ENCODE data around the gene ABR.

The ABR gene

DNA sequence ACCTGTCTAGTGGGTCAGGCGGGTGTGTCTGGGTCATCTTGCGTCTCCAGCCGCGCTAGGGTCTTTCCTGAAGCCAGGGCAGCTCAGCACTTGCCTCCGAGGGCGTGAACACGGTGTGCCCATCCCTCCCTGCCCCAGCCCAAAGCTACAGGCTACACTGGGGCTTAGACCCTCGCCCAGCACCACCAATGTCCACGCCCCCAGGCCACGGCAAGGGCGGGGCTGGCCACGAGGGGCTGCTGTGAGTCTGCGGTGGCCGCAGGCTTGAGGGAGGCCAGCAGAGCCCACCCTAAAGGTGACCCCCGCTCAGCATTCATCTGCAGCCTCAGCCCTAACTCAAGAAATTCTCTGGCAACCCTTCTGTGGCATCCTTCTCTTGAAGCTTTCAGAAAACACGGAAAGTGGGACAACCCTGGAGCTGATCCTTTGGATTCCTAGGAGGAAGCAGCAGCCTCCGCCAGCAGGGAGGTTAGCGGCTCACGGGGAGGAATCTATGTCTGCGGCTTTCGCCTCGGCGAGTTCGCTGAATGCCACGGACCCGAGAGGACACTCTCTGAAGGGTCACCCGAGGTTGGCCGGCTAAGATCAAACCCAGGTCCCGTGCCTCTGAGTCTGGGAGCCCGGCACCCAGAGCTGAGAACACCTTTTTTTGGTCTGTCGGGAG, 141.2 kb downstream of the ABR start:
- no peak overlapping the region for H3K27ac ChIP-seq
- no peak for DNase-seq (ENCODE audit: low read depth, low spot score)

DNA sequence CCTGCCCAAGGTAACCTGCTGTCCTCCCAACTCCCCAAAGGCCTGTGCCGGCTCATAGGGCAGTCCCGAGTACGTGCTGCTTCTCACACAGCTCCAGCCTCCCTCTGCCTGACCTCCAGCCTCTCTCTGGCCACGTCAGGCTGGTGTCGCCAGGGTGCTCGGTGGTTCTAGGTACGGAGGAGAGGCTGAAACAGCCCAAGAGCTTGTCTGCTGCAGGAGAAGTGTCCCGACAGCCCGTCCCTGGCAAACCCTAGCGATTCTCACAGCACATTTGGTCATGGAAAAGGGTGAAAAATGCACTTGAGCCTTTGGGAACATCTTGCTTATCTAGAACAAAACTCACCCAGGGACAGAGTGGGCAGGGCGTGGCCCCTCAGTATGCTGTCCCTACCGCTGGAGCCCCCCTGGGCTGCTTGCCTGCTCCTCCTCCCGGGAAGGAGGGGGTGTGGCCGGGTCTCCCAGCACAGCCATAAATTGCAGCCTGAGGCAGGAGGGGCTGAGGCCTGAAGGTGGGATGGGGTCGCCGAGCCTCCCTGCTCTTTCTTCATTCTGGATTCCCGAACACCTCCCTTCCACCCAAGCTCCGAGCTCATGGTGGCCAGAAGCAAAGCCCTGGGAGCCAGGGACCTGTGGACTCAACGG, 142.4 kb downstream of the ABR start:
- no peak overlapping the region for H3K27ac ChIP-seq
- no peak for DNase-seq (ENCODE audit: low read depth, low spot score)

DNA sequence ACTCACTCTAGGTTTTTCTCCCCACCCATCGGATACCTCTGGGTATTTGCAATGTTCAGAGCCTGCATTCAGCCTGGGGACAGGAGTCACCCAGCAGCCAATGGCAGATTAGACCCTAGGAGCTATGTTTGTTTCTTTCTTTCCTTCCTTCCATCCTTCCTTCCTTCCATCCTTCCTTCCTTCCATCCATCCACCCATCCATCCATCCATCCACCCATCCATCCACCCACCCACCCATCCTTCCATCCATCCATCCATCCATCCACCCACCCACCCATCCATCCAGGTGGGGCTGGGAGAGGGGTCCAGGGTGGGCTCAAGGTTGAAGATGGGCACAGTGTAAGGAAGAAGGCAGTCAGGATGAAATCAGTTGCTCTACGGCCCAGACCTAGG, 142.9 kb downstream of the ABR start:
- H3K27ac ChIP-seq, result no peak overlapping the region
- no peak for DNase-seq (ENCODE audit: low read depth, low spot score)

DNA sequence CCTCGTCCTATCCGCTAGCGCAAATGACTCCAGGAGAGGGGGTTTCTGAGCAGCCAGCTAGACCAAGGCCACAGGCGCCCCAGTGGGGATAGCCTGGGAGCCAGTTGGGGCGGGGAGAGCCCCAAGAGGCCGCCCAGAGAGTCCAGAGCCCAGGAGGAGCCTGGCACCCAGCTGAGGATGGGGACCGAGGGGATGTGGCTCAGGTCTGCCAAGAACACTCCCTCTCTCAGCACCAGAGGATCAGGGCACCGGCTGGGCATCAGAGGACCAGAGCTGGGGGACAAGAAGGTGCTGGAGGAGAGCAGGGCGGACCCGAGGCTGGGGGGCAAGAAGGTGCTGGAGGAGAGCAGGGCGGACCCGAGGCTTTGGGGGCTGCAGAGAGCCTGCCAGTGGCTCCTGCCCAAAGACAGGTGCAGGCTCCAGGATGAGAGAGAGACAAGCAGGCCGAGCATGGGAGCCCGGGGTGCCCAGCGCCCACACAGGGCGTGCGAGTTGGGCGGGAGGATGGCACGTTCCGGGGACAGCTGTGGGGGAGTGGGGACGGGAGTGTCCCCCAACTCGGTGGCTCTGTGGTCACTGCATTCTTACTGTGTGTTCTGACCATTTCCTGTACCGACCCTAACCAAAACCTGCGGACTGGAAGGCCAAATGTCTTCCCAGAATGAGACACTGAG, 143.5 kb downstream of the ABR start:
- H3K27ac ChIP-seq, result no peak overlapping the region
- DNase-seq (ENCODE audit: low read depth, low spot score), result no peak

DNA sequence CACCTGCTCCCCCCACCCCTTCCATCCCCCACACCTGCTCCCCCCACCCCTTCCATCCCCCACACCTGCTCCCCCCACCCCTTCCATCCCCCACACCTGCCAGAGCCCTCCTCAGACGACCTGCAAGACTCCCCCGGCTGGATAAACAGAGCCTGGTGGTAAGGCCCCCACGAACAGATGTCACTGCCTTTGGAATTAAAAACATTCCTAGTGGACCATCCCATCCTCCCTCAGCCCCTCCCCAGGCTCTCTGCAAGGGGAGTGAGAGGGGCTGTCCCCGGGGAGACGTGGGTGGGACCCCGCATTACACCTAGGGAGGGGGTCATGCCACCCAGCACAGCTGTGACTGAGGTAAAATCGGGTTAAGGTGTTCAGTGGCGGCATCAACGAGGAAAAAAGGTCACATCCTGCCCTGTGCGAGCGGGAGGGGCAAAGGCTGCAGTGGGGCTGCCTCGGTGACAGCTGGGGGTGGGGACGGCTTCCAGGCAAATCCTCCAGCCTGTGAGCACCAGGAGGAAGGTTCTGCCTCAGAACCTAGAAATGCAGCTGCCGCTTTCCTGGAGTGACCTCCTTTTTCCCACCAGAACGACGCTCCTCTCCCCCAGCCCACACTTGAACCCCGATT, 144.1 kb downstream of the ABR start:
- H3K27ac ChIP-seq, result no peak overlapping the region
- DNase-seq (ENCODE audit: low read depth, low spot score), result no peak

DNA sequence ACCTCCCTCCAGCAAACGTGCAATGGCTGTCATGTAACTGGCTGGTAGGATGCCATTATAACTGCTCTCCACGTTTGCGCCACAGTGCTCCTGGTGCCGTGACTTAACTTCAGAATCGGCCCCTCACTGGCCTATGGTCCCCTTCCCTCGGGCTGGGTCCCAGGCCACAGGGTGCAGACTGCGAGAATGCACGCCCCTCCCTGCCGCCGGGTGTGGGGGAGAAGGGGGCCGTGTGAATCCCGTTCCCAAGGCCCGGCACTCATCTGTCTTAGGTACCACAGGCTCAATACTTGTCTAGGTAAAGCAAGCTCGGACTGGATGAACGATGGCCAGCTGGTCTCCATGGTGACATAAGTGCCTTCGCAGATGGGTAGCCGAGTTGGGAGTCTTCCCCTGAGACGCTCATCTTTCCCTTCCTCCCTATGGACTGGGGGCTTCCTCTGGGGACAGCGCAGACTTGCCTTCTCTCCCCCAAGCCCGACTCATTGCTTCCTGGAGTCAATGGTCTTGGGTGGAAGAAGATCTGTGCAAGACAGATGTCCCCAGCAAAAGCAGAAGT, 145.1 kb downstream of the ABR start:
- no peak for DNase-seq (ENCODE audit: low read depth, low spot score)
- H3K27ac ChIP-seq, result no peak overlapping the region

DNA sequence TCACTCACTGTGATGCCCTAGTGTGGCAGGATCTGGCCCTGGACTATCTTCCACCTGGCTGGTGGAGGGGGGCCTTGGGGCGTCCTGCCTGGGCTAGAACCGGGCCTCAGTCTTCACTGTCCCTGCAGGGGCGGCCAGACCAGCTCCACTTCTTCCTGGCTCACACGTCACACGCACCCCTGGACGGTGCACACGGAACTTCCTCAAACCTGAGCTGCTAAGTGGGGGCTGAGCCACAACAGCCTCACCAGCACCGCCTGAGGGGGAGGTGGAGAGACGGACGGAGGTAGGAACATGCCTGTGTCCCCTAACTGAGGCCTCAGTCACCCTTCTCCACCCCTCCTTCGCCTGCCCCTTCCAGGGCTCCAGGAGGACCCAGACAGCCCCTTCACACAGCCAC, 146.3 kb downstream of the ABR start:
- DNase-seq (ENCODE audit: low read depth, low spot score), result no peak
- no peak overlapping the region for H3K27ac ChIP-seq

DNA sequence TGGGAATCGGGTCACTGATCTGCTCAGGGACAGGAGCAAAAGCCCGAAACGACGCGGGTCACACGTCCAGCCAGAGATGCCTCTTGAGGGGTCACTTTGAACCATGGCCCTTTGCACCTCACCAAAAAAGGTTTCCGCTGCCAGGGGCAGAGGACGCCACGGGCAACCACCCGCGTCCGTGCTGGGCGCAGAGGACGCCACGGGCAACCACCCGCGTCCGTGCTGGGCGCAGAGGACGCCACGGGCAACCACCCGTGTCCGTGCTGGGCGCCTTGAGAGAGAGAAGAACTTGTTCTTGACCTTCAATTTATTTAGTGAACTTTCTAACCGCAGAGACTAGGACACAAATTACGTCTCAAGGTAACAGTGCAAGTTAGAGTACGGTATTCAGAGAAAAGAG, 147.4 kb downstream of the ABR start:
- H3K27ac ChIP-seq, result no peak overlapping the region
- no peak for DNase-seq (ENCODE audit: low read depth, low spot score)

DNA sequence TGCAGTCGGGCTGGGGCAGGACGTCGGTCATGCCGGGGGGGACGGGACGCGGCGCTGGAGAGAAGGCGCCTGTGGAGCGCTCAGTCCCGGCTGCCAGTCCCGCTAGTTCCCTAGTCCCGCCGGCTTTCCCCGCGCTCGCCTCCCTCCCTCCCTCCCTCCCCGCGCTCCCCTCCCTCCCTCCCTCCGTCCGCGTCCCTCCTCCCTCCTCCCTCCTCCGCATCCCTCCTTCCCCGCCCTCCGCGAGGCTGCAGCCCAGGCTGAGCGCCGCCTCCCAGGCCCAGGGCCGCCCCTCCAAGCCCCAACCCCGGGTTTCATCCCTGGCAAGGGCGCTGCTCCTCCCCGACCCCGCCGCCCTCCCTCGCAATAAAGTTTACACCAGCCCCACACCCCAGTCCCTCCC, 148.1 kb downstream of the ABR start:
- H3K27ac ChIP-seq, result no peak overlapping the region
- no peak for DNase-seq (ENCODE audit: low read depth, low spot score)

DNA sequence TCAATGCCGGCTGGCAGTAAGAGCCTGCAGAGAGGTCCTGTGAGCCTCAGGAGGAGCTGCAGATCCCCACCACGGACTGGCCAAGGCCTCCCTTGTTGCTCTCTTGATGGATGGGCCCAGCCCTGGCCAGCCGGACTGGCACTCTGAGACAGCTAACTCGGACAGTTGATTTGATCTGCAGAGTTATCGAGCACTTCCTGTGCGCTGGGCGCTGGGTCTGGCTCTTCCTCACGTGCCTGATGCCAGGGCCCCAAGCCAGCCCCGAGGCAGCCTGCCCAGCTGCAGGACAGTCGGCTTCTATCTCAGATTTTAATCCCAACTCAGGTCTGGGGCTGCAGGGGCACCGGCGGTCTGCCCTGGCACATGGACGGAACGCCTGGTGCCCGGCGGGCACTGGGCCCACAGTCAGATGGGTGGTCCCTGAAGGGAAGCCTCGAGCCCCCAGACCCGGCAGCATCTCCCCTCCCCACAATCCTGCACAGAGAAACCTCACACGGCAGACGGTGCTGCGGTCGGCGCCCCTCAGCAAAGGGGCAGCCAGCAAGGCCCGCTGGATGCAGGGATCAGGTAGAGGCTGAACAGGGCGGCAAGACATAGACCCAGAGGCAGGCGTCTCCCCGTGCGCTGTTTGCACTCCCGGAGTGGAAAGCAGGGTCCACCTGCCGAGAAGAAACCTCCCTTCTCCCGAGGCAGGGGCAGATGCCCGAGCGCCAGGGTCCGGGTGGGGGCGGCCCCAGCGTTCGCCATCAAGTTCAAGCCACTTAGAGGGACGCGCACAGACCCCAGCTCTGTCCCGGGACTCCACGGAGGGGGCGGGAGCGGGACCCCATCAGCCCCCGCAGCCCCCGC, 148.9 kb downstream of the ABR start:
- no peak overlapping the region for H3K27ac ChIP-seq
- DNase-seq (ENCODE audit: low read depth, low spot score), result no peak

DNA sequence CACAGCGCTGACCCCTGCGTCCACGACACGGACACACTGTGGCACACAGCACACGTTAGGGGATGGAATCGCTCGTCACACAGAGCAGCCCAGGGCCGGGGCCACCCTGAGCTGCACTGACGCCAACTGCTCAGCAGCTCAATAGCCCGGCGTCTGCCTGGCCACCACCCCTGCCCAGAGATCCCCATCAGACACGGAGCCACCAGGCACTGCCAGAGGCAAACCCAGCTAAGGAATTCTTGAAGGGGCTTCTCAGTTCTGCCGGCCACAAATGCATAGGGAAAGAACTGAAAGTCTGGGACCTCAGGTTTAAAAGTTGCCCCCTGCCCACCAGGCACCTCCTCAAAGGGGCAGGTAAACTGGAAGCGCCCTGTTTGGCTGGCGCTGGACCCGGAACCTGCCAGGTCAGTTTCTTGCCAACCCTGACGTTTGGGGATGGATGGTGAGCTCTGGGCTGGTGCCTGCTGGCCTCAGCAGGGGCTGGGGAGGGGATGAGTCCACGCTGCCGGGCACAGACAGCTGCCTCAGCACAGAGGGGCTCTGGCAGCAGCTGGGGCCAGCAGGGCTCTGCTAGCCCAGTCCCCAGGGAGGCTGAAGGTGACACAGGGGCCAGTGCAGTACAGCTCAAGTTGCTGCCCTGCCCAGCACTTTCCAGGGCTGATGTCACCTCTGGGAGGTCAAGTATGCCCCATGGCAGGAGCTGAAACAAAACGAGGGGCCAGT, 149.7 kb downstream of the ABR start:
- H3K27ac ChIP-seq, result no peak overlapping the region
- no peak for DNase-seq (ENCODE audit: low read depth, low spot score)

DNA sequence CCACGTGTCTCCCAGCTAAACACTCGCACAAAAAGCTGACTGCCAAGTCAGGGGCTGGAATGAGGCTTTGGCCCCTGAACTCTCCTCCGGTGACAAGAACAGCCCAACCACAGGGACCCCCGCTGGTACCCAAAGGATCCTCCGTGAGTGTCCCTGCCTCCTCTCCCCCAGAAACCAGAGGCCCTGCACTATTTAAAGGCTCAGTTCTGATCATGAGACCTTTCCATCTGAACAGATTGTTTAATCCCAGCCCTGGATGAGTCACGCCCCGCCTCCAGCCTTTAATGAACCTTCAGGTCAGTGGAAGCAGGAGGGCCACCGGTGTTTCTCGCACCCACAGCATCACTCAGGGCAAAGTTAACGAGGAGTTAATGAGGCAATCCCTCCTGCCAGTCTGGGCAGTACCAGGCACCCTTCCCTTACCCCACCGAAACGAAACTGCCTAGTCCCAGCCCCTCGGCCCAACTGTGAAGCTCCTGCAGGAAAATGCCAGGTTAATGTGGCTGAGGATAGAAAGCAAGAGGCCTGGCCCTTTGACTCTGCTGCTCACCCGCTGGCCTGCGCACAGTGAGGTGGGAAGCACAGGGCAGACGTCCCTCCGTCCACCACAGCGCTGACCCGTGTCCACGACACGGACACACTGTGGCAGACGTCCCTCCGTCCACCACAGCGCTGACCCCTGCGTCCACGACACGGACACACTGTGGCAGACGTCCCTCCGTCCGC, 150.4 kb downstream of the ABR start:
- no peak for DNase-seq (ENCODE audit: low read depth, low spot score)
- no peak overlapping the region for H3K27ac ChIP-seq

DNA sequence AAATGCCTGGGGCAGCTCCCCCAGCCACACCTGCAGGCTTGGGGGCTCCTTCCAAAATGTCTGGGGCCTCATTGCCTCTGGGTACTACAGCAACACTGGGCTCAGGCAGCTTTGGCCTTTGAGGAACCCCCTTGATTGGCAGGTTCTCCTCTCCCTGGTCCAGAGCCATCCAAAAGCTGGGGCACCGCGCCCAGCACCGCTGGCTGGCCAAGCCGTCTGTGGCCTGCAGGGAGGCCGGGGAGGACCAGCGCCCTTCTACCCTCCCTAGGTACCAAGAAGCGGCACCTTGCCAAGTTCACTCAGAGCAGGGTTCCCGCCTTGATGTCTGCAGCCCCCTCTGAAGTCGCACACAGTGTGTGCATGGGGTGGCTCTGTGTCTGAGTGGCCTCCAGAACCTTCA, 152.7 kb downstream of the ABR start:
- H3K27ac ChIP-seq, result no peak overlapping the region

DNA sequence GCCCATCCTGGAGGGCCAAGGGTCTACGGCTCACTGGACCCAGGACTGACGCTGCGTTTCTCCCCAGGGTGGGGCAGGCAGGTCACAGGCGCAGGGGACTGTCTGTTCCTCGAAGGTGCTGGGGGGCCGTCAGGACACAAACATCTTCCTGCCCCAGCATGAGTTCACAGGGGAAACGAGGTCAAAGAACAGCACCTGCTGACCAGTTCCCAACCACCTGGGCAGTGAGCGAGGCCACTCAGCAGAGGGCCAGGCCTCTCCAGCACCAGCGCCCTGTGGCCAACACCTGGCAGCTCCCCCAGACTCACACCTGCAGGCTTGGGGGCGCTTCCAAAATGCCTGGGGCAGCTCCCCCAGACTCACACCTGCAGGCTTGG, 153.2 kb downstream of the ABR start:
- H3K27ac ChIP-seq, result no peak overlapping the region
- no peak for DNase-seq (ENCODE audit: low read depth, low spot score)

More for the DNA sequence above, 152.7 kb downstream of the ABR start:
- DNase-seq (ENCODE audit: low read depth, low spot score), result no peak

DNA sequence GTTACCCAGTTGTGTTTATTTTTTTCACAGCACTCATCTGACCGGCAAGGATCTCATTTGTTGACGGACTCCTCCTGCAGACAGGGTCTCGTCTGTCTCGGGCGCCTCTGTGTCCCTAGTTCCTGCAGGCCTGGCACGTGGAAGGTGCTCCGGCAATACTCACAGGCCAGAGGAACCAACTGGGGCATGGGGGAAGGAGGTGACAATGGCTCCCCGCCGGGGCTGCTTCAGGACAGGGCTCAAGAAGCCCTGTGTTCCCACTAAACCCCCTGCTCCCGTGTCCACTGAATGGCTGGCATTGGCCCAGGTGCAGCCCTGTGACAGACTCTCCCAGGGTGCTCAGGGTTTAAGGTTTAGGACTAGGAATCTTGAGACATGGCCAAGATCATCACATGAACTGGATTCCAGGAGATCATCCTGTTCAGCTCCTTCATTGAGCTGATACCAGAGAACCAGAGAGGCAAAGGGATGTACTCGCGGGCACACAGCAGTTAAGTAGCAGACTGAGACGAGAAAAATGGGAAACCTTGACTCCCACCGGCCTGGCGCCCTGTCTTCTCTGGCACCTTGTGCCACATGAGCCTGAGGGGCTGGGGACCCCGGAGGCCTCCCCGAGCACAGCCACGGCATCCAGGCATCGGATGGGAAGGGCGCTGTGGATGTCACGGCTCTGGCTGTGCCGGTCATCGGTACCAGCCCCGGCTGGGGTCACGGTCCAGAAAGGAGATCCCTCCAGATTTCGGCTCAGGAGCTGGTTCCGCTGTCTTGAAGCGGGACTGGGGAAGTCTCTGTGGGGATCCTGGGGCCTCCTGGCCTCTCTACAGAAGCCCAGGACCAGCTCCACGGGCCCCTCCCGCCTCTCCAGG, 153.8 kb downstream of the ABR start:
- no peak for DNase-seq (ENCODE audit: low read depth, low spot score)
- no peak overlapping the region for H3K27ac ChIP-seq

DNA sequence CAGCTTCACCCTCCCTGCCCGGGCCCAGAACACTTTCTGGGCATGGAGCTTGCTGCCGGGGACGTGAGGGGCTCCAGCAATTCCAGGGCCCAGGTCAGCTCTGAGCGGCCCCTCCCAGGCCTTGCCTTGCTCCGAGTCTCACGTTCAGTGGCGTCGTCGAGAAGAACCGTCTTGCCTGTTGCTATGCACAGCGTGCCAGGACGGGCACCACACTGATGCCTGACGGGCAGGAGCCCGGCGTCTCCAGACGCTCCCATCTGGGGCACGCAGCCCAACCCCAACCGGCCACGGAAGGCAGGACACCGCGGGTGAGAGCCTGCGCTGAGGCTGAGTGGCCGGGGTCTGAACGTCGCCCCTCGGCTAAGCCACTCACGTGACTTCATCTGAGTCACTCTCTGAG, 155.7 kb downstream of the ABR start:
- H3K27ac ChIP-seq, result no peak overlapping the region
- no peak for DNase-seq (ENCODE audit: low read depth, low spot score)

DNA sequence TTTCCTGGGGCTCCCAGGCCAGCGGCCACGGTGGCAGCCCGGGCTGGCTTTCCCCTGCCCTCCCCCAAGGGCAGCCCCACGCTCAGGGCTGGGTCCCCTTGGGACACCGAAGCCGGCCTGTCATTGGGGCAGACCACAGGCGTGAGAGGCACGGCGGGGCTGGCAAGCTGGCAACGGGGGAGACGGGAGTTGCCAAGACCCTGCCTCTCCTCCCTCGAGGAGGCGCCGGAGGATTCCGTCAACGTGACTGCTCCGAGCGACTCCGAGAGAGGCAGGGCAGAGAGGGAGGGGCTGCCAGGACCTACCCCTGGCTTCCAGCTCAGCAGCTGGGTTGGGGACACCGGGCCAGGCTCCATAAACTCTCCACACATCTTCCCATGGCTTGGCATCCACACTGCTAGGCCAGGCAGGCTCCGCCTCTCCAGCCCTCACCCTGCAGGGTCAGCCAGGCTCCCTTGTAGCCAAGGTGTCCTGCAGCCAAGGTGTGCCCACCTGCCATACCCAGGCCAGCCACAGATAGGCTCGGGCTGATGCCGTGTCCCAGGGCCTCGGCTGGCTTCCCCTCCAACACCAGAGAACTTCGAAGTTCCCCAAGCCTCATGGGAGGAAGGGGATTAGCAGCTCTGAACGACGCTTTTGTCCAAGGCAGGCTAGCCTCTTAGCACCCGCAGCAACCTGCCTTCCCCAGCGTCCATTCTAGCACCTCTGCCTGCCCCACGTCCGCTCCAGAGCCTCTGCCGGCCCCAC, 157.3 kb downstream of the ABR start:
- no peak for DNase-seq (ENCODE audit: low read depth, low spot score)
- H3K27ac ChIP-seq, result no peak overlapping the region
